Hepatocyte (in vitro differentiated cells): ENCODE data around the gene ADPGK.

ENCODE experiments used
- CTCF ChIP-seq: fragments of 200-600 bp; sonication (generic); IDR thresholded peaks from 2 replicates; pipeline ENCODE4 v1.5.1; 2016; ENCODE audit warnings: antibody characterized with exemption, mild to moderate bottlenecking; ENCODE audit not compliant: poor library complexity
- EZH2 ChIP-seq: fragments of 200-600 bp; sonication (generic); IDR thresholded peaks from 2 replicates; pipeline ENCODE4 v1.6.1; 2016; ENCODE audit warnings: antibody characterized with exemption, mild to moderate bottlenecking, borderline replicate concordance

DNA sequence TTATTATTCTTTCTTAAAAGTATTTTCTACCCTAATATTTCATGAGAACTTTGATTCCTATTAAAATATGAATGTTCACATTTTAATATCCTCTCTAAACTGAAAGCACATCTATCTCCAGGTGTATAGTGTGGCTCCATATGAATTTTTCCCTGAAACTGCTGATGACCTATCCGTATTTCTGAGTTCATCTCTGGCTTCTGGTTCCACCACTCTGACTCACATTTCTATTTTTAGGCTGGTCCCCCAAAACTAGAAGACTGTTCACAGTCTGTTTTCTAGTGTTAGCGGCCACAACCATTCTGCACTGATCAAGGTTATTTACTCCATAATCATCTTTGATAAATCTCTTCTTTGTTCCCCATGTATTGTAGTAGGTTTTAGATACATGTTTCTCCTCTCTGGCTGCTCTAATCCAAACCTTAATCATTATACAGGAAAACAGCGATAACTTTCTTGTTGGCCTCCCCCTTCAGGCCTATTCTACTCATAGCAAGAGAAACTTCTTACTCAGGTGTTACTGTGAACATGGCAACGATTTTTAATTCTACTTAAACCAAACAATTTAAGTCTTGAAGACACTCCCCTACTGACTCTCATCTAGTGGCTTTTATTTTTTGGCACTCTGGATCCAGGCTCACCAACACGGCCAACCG, 12.8 kb downstream of the ADPGK start:
- TF ChIP-seq CTCF (no peak), EZH2 (no peak)
